Effector memory CD4-positive, alpha-beta T cell (primary cell): Measurements from ENCODE around the gene SBK1.
A peak's percentile ranks its signal among the peaks of the same experiment; 100 is the strongest.

Source experiments
- DNase-seq, 3 donors: peaks; one replicate each; pipeline ENCODE4 v3.0.0-alpha.2; 2020
- H3K27ac ChIP-seq: 2 replicates; pipeline ENCODE4 v1.7.0; 2013; ENCODE audit warnings: mild to moderate bottlenecking, low read length, moderate library complexity; ENCODE audit not compliant: insufficient read depth, poor library complexity, severe bottlenecking
- H3K27me3 ChIP-seq: replicated peaks from 2 replicates; pipeline ENCODE4 v1.7.0; 2013; ENCODE audit warnings: mild to moderate bottlenecking, low read length; ENCODE audit not compliant: insufficient read depth, control insufficient read depth, poor library complexity, severe bottlenecking
- H3K36me3 ChIP-seq: 2 replicates; pipeline ENCODE4 v1.7.0; 2013; ENCODE audit warnings: mild to moderate bottlenecking, low read length, moderate library complexity; ENCODE audit not compliant: control insufficient read depth, insufficient read depth
- H3K4me1 ChIP-seq: 2 replicates; pipeline ENCODE4 v1.7.0; 2013; ENCODE audit warnings: low read length, mild to moderate bottlenecking; ENCODE audit not compliant: control insufficient read depth, insufficient read depth, poor library complexity, severe bottlenecking
- H3K4me3 ChIP-seq: 2 replicates; pipeline ENCODE4 v1.7.0; 2013; ENCODE audit warnings: low read length, low read depth, mild to moderate bottlenecking; ENCODE audit not compliant: insufficient read depth, poor library complexity, severe bottlenecking
- H3K9me3 ChIP-seq: 2 replicates; pipeline ENCODE4 v1.7.0; 2013; ENCODE audit warnings: mild to moderate bottlenecking, low read length, moderate library complexity; ENCODE audit not compliant: control insufficient read depth

The SBK1 gene

GRCh38 chr16:28261942-28262341 is 30.4 kb upstream of the SBK1 start:
- H3K36me3 ChIP-seq: no peaks in the 10 kb centered on the region
- no peaks in the 10 kb centered on the region for H3K9me3 ChIP-seq
- DNase-seq: no peak
- H3K27ac ChIP-seq: no peak overlapping the region
- H3K4me3 ChIP-seq: no peak overlapping the region
- peaks cover 7% of the 10 kb centered on the region for H3K4me1 ChIP-seq
- no peaks in the 10 kb centered on the region for H3K27me3 ChIP-seq

- H3K9me3 ChIP-seq: no peaks in the 10 kb centered on the region
- no peaks in the 10 kb centered on the region for H3K36me3 ChIP-seq
- no peak for DNase-seq
- peaks cover 7% of the 10 kb centered on the region for H3K4me1 ChIP-seq
- no peaks in the 10 kb centered on the region for H3K27me3 ChIP-seq
- H3K4me3 ChIP-seq: no peak overlapping the region
- no peak overlapping the region for H3K27ac ChIP-seq
These were observed 29.0 kb upstream of the SBK1 start for GRCh38 chr16:28263305-28263704.

- peaks cover 4% of the 10 kb centered on the region for H3K4me1 ChIP-seq
- H3K4me3 ChIP-seq: no peak overlapping the region
- H3K27me3 ChIP-seq: no peaks in the 10 kb centered on the region
- H3K9me3 ChIP-seq: no peaks in the 10 kb centered on the region
- no peak overlapping the region for H3K27ac ChIP-seq
- DNase-seq: no peak
- H3K36me3 ChIP-seq: no peaks in the 10 kb centered on the region
These were observed 27.7 kb upstream of the SBK1 start for GRCh38 chr16:28264656-28265055.

DNA sequence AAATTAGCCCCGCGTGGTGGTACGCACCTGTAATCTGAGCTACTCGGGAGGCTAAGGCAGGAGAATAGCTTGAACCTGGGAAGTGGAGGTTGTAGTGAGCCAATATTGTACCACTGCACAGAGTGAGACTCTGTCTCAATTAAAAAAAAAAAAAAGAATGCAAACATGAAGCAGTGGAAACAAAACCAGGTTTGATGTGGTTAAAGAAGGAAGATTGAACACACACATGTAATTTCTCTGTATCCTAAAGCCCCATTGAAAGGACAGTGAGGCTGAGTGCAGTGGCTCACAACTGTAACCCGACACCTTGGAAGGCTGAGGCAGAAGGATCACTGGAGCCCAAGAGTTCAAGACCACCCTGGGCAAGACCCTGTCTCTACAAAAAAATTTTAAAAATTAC is 26.5 kb upstream of the SBK1 start:
- no peaks in the 10 kb centered on the region for H3K36me3 ChIP-seq
- no peak overlapping the region for H3K27ac ChIP-seq
- H3K27me3 ChIP-seq: no peaks in the 10 kb centered on the region
- no peak for DNase-seq
- peaks cover 4% of the 10 kb centered on the region for H3K4me1 ChIP-seq
- no peaks in the 10 kb centered on the region for H3K9me3 ChIP-seq
- no peak overlapping the region for H3K4me3 ChIP-seq

DNA sequence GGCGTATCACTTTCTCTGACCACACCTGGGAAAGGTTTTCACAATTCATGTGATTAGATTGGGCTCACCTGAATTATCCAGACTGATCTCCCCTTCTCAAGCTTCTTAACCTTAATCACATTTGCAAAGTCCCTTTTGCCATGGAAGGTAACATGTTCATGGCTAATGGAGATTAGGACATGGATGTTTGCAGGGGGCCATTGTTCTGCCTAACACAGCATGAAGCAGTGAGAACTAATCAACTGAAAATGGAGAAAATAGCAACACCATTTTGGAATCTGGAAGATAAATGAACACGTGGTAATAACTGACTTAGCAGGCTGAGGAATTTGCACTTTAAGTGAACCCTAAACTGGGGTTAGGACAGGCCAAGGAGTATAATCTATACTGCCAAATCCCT is 25.0 kb upstream of the SBK1 start:
- no peak overlapping the region for H3K4me3 ChIP-seq
- DNase-seq: no peak
- no peaks in the 10 kb centered on the region for H3K9me3 ChIP-seq
- no peak overlapping the region for H3K27ac ChIP-seq
- no peaks in the 10 kb centered on the region for H3K27me3 ChIP-seq
- peaks cover 4% of the 10 kb centered on the region for H3K4me1 ChIP-seq
- no peaks in the 10 kb centered on the region for H3K36me3 ChIP-seq

GRCh38 chr16:28273511-28273910 is 18.8 kb upstream of the SBK1 start:
- DNase-seq: no peak
- no peaks in the 10 kb centered on the region for H3K9me3 ChIP-seq
- H3K27me3 ChIP-seq: no peaks in the 10 kb centered on the region

GRCh38 chr16:28274676-28275075 is 17.6 kb upstream of the SBK1 start:
- Histone ChIP-seq H3K36me3 (no peaks in the 10 kb centered on the region), H3K27me3 (no peaks in the 10 kb centered on the region), H3K27ac (no peak overlapping the region), H3K4me3 (no peak overlapping the region), H3K4me1 (peaks cover 17% of the 10 kb centered on the region), H3K9me3 (no peaks in the 10 kb centered on the region)
- DNase-seq: no peak

More at GRCh38 chr16:28273511-28273910, 18.8 kb upstream of the SBK1 start:
- H3K27ac ChIP-seq: no peak overlapping the region
- H3K4me3 ChIP-seq: no peak overlapping the region
- H3K36me3 ChIP-seq: no peaks in the 10 kb centered on the region
- peaks cover 17% of the 10 kb centered on the region for H3K4me1 ChIP-seq

DNA sequence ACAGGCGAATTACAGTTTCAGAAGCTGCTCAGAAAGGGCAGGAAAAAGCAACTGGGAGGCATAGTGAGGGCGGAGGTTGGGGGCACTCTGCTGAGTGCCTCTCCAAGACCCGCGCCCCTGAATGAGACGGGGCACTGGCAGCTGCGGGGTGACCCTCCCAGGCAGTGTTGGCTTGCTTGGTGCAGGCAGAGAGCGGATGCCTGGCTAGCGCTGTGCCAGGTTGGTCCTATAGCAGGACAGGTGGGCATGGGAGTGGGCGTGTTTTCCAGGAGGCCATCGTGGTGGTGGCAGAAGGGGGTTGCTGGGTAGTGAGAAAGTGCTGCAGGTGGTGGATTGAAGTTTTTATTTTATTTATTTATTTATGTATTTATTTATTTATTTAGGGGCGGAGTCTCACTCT is 16.0 kb upstream of the SBK1 start:
- Histone ChIP-seq H3K9me3 (no peaks in the 10 kb centered on the region), H3K27me3 (no peaks in the 10 kb centered on the region), H3K4me3 (no peak overlapping the region), H3K36me3 (no peaks in the 10 kb centered on the region), H3K4me1 (peaks cover 17% of the 10 kb centered on the region), H3K27ac (no peak overlapping the region)
- DNase-seq: no peak

GRCh38 chr16:28277537-28278388 is 14.6 kb upstream of the SBK1 start:
- Histone ChIP-seq H3K36me3 (no peaks in the 10 kb centered on the region), H3K27ac (peak overlapping the region; percentile 38), H3K4me3 (peak overlapping the region; percentile 55), H3K27me3 (no peaks in the 10 kb centered on the region), H3K9me3 (no peaks in the 10 kb centered on the region), H3K4me1 (peaks cover 17% of the 10 kb centered on the region)
- peak; percentile 64 to 77 (median 73) for DNase-seq

DNA sequence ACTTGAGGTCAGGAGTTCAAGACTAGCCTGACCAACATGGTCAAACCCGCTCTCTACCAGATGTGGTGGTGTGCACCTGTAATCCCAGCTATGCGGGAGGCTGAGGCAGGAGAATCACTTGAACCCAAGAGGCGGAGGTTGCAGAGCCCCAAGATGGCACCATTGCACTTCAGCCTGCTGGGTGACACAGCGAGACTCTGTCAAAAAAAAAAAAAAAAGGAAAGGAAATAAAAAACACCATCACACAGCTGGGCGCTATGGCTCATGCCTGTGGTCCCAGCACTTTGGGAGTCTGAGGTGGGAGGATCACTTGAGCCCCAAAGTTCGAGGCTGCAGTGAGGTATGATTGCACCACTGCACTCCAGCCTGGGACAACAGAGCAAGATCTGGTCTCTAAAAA is 13.3 kb upstream of the SBK1 start:
- Histone ChIP-seq H3K27ac (no peak overlapping the region), H3K4me1 (peaks cover 17% of the 10 kb centered on the region), H3K27me3 (no peaks in the 10 kb centered on the region), H3K4me3 (no peak overlapping the region), H3K36me3 (no peaks in the 10 kb centered on the region), H3K9me3 (no peaks in the 10 kb centered on the region)
- no peak for DNase-seq
